ES-I3 (cell line): ENCODE data around the gene CCDC86.

Source experiments
- H3K36me3 ChIP-seq: 2 replicates; pipeline ENCODE4 v1.6.1; 2013; ENCODE audit warnings: mild to moderate bottlenecking, low read length, control low read depth, moderate library complexity; ENCODE audit not compliant: insufficient read depth
- H3K4me1 ChIP-seq: 2 replicates; pipeline ENCODE4 v1.6.1; 2013; ENCODE audit warnings: mild to moderate bottlenecking, control low read depth, low read length; ENCODE audit not compliant: insufficient read depth
- H3K9ac ChIP-seq: 2 replicates; pipeline ENCODE4 v1.6.1; 2013; ENCODE audit warnings: low read depth, mild to moderate bottlenecking, low read length, moderate library complexity
- H3K9me3 ChIP-seq: 2 replicates; pipeline ENCODE4 v1.6.1; 2013; ENCODE audit warnings: mild to moderate bottlenecking, low read length, moderate library complexity; ENCODE audit not compliant: control insufficient read depth, insufficient read depth

CCDC86 gene

DNA sequence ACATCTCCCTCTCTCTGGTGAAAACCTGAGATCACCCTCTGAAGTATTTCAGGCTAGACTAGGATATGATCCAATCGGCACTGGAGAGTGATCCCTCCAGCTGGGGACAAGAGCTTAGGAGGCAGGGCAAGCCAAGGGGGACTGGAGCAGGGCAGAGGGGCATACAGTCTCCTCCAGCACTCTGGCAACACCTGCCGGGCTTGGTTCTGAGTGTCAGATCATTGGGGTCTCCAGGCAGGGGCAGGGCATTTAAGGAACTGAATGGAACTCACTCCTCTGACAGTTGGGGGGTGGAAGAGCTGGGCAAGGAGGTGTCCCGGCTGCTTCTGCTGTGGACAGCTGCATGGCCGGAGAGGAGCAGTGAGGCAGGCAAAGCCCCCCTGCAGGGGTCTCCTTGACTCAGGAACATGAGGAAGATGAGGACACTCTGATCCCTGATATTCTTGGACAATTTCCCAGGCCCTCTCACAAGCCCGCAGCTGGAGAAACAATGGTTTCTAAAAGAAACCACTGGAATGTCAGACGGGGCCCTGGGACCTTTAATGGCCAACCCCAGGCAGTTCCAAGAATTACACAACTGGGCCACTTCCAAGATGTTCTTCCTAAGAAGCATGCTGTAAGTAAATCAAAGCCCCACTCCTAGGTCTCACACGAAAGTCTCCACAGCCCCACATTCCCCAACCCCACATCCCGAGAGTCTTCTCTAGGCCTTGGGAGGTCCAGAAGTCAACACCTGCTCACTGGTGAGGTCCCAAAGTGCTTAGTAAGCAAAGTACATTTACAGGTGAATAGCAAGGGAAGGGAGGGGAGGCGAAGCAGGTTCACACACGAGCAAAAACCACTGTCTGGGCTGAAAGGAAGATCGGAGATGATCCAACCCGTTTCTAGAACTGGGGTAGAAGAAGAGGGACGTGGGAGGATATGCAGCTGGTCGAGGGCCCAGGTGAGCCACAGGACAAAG is 1.2 kb upstream of the CCDC86 start:
- H3K4me1 ChIP-seq = peaks cover 16% of the 10 kb centered on the region

DNA sequence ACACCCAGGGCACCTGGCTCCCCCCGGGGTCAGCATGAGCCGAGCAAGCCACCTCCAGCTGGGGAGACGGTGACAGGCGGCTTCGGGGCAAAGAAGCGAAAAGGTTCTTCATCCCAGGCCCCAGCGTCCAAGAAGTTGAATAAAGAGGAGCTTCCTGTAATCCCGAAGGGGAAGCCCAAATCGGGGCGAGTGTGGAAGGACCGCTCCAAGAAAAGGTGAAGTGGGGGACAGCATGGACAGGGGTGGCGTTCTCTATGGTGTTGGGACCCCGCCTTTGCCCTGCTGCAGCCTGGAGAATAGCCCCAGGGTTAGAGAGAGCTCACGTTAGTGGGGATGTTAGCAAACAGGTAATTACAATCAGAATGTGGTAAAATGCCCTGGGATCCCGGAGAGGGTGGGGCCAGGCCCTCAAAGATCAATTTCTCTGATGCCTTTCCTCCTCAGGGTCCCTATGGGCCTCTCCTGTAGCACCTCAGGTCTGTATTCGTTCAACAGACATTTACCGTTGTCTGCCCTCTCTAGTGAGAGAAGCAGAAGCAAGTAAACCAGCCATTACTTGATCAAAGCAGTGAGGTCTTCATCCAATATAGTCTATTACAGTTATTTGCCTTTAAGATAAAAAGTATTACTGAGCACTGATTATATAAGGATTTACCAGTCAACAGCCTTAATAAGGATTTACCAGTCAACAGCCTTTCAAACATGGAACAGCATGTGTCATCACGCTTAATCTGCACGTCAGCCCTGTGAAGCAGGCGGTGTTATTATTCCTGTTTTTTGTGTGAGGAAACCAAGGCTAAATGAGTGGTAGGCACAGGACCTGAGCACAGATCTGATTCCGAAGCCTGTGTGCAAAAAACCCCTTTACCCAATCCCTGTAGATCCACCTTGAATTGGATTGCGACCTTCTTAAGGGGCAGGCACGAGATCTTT is 1.0 kb downstream of the CCDC86 start:
- H3K36me3 ChIP-seq = no peaks in the 10 kb centered on the region; the same call in 1 of the 2 replicates
- H3K9me3 ChIP-seq = no peaks in the 10 kb centered on the region
- peaks cover 16% of the 10 kb centered on the region for H3K4me1 ChIP-seq
- peak overlapping the region; percentile 88 for H3K9ac ChIP-seq

More for the DNA sequence above, 1.2 kb upstream of the CCDC86 start:
- Histone ChIP-seq H3K36me3 (no peaks in the 10 kb centered on the region), H3K9me3 (no peaks in the 10 kb centered on the region), H3K9ac (peak overlapping the region; percentile 42; the same call in 1 of the 2 replicates)

DNA sequence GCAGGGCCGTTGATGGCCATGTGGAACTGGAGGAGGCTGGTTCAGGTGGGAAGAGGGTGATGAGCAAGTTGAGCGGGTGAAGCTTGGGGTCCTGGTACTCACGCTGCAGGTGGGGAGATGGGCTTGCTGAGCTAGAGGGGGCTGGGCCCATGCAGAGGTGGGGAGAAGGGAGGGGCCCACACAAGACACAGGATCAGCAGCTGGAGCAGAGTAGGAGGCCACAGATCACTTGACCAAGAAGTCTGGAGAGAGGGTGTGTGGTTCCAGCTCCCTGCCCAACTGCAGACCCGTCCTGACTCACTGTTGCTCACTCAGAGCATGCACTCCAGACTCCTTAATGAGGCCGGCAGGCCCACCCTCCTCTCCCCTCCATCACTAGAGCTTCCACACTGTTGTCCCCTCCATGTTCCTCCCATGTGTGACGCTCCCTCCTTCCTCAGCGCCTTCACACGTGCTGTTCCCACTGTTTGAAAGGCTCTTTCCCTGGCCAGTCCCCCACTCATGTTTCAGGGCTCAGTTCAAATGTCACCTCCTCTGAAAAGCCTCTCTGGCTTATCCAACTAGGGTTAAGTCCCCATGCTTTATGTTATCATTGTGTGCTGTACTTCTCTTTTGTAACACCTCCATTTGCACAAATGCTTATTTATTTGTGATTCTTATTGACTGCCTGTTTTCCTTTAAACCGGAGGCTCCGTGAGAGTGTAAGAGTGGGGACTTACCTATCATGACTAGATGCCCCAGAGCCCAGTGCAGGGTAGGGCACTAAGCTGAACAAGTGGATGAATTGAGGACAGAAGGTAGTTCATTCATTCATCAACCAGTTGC is 2.3 kb downstream of the CCDC86 start:
- Histone ChIP-seq H3K36me3 (no peaks in the 10 kb centered on the region; the same call in 1 of the 2 replicates), H3K9ac (no peak overlapping the region; the same call in 1 of the 2 replicates), H3K4me1 (peaks cover 16% of the 10 kb centered on the region), H3K9me3 (no peaks in the 10 kb centered on the region)

DNA sequence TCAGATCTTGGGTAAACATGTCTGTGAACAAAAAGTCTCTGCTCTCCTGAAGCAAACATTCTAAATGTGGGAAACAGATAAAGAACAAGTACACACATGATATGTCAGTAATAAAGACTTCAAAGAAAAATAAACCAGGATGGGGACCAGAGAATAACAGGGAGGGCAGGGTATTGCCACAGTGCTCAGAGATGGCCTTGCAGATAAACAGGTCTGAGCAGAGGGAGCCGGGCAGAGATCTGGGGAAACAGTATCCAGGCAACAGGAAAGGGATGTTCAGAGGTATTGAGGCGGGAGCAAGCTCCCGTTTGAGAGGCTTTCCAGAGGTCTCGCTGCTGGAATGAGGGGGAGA is 2.9 kb downstream of the CCDC86 start:
- H3K9me3 ChIP-seq = no peaks in the 10 kb centered on the region
- H3K36me3 ChIP-seq = no peaks in the 10 kb centered on the region; the same call in 1 of the 2 replicates
- no peak overlapping the region for H3K9ac ChIP-seq
- H3K4me1 ChIP-seq = peaks cover 16% of the 10 kb centered on the region

DNA sequence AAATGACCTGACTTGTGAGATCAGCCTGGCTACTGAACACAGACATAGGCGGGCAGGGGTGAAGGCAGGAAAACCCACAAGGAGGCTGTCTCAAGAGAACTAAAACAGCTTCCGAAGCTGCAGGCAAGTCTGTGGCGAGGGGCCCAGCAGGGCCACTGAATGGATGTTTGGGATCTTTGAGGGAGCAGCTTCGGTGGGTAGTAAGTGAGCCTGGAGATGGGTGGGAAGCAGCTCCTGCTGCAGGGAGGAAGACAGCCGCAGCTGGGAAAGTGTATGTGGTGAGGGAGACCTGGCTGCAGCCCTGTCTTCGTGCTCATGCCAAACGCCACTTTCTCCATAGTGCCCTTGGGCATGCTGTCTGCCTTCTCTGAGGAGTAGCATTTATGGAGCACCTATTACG is 3.4 kb downstream of the CCDC86 start:
- no peak overlapping the region for H3K9ac ChIP-seq
- peaks cover 16% of the 10 kb centered on the region for H3K4me1 ChIP-seq
- H3K36me3 ChIP-seq = no peaks in the 10 kb centered on the region; the same call in 1 of the 2 replicates

DNA sequence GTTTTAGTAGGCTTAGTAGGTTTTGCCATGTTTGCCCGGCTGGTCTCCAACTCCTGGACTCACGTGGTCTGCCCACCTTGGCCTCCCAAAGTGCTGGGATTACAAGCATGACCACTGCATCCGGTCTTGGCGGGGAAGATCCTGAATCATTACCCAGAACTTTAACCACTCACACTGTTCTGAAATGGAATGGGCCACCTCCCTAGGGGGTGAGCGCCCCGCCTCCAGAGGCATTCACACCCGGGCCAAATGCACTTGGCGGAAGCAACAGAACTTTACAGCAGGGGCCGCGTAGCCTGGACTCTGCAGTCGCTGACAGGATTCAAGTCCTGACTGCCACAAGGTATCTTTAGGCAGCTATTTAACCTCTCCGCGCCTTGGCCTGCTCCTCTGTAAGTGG is 5.4 kb downstream of the CCDC86 start:
- H3K4me1 ChIP-seq = peaks cover 15% of the 10 kb centered on the region
- no peaks in the 10 kb centered on the region for H3K9me3 ChIP-seq
- H3K9ac ChIP-seq = no peak overlapping the region
- H3K36me3 ChIP-seq = peaks cover 5% of the 10 kb centered on the region

More for the DNA sequence above, 3.4 kb downstream of the CCDC86 start:
- no peaks in the 10 kb centered on the region for H3K9me3 ChIP-seq

DNA sequence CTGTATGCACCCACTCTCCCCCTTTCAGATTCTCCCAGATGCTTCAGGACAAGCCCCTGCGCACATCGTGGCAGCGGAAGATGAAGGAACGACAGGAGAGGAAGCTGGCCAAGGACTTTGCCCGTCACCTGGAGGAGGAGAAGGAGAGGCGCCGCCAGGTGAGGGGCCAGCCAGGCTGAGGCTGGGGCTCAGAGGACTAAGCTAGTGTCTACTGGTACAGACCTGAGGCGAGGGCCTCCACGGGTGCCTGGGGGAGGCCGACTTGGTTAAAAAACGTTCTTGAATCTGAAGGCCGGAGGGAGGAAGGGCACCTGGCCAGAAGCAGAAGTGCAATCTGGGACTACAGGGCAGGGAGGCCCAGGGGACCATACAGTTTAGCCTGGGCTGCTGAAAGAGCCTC is 6.0 kb downstream of the CCDC86 start:
- Histone ChIP-seq H3K4me1 (peaks cover 15% of the 10 kb centered on the region), H3K9ac (no peak overlapping the region), H3K36me3 (peaks cover 5% of the 10 kb centered on the region)

DNA sequence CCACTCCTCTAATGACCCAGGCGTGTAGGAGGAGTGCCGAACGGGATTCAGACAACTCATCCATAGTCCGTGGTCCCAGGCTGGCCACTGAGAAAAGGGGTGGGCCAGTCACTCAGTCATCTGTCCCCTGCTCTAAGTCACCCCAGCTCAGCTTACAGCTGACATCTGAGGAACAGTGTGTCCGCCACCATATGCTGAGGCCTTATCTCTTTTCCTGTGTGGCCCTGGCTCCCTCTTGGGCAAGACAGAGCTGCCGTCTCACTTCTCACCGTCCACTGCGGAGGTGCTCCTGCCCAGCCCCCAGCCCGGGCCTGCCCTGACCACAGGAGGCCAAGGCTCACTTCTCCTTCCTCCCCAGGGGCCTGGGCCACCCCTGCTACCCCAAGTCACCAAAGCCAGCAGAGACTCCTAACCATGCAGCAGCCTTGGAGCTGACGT is 6.8 kb downstream of the CCDC86 start:
- Histone ChIP-seq H3K36me3 (peaks cover 5% of the 10 kb centered on the region), H3K4me1 (peaks cover 12% of the 10 kb centered on the region), H3K9ac (no peak overlapping the region), H3K9me3 (no peaks in the 10 kb centered on the region)

More for the DNA sequence above, 6.0 kb downstream of the CCDC86 start:
- no peaks in the 10 kb centered on the region for H3K9me3 ChIP-seq

DNA sequence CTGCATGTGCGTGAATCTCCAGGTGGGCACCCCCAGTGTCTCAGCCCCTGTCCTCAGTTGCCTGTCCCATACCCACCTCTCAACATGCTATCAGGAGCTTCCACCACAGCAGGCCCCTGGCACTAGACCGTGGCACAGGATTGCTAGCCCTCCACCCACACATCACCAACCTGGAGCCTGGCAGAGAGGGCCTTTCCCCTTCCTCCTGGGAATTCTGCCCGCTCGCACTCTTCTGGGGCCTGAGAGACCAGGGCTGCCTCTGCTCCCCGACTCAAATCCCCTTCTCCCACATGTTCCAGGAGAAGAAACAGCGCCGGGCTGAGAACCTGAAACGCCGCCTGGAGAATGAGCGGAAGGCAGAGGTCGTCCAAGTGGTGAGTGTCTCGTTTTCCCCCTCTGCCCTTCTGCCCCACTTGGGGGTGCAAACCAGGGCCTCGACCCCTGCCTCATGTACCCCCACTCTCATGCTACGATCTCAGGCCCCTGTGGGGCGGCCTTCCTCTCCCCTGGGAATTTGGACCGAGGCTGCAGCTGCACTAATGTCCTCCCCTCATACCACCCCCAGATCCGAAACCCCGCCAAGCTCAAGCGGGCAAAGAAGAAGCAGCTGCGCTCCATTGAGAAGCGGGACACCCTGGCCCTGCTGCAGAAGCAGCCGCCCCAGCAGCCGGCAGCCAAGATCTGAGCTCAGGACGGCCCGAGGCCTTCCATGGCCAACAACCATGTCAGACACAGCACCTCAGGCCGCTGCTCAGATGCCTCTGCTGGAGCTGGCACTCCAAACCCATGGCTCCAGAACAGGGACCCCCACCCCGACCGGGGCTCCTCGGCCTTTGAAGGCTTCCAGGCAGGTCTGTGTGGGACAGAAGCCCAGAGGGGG is 8.0 kb downstream of the CCDC86 start:
- Histone ChIP-seq H3K4me1 (peaks cover 6% of the 10 kb centered on the region), H3K9ac (no peak overlapping the region)

DNA sequence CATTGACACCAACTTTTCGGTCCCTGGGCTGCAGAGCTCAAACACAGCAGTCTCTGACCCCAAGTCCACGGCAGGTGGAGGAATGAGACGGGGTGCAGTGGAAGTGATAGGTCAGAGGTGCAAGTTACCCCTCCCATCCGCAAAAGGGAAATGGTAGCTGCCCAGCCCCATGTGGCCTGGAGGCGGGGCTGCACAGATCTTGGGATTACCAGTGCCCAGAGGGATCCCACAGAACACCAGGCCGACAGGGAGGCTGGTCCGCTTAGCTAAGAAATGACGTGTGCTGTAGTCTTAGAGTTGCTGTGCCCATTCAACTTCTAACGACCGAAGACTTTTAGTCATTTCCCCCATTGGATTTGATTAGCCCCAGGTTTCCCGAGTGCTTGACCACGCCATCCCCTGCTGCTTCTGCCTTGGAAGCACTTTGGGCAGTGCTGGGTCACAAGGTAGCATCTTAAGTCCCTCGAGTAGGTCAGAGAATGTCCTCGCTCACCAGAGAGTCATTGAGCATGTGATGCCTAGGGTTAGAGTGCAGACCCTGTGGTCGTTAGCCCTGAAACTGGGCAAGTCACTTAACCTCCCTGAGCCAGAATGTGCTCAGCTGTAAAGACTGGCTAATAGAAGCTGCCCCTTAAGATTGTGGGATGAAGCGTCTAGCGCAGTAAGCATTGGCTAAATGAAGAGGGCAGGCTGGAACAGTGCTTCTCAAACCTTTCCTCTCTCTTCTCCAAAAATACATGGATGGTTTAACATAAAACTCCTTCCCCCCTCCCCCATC is 9.6 kb downstream of the CCDC86 start:
- peaks cover 6% of the 10 kb centered on the region for H3K4me1 ChIP-seq
- H3K36me3 ChIP-seq = peaks cover 5% of the 10 kb centered on the region
- no peak overlapping the region for H3K9ac ChIP-seq
- H3K9me3 ChIP-seq = no peaks in the 10 kb centered on the region

More for the DNA sequence above, 8.0 kb downstream of the CCDC86 start:
- Histone ChIP-seq H3K36me3 (peaks cover 5% of the 10 kb centered on the region), H3K9me3 (no peaks in the 10 kb centered on the region)

DNA sequence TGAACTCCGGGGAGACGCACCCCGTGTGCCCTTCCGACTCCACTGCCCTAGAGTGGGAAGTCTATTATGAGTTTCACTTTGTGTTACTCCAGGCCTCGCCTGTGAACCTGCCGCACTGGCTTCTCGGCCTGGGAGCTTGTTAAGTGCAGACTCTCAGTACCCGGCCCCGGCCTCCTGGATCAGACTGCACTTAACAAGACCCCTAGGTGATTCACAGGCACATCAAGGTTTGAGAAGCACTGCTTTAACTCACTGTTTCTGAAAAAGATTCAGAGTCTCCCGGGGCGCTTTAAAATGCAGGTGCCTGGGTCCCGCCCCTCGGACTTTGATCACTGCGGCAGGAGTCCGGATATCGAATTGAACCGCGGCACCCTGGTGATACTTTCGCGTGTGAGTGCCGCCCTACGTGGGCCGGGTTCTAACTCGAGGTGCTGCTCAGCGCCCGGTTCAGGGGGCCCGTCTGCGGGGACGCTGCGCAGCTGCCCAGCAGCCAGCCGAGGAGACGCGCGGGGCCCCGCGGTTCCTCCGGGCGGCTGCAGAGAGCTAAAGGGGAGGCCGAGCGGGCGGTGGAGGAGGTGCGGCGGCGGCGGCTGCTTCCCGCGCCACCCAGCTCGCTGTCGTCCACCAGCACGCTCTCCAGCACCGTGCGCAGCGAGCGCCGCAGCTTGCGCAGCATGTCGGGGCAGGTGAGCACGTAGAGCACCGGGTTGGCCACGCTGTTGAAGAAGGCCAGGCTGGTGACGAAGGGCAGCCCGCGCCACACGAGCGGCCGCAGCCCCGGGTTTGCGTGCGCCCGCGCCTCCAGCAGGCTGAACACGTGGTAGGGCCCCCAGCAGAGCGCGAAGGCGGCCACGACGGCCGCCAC is 10.4 kb downstream of the CCDC86 start:
- H3K9ac ChIP-seq = peak overlapping the region; percentile 30; the same call in 1 of the 2 replicates
- peaks cover 6% of the 10 kb centered on the region for H3K4me1 ChIP-seq
- H3K36me3 ChIP-seq = peaks cover 5% of the 10 kb centered on the region
- H3K9me3 ChIP-seq = no peaks in the 10 kb centered on the region
